Measurements from ENCODE around the gene PDE1C.
"Not testable (repeated sequence)": the region's sequence is repeated elsewhere in the genome, so short reads cannot be mapped to it uniquely, and the experiment has no call there.

Gene PDE1C

GRCh38 chr7:31852462-31852861 lies 217.7 kb downstream of the PDE1C start:
- DNase-seq (ENCODE audit: low read depth), result no peak
- TF ChIP-seq CTCF (IDR thresholded peaks at IDR 0.05; ENCODE audit: insufficient read depth, low read depth, low read length, missing control alignments), result no peak
- no peak overlapping the region for H3K4me3 ChIP-seq (ENCODE audit: low read length)

GRCh38 chr7:31851119-31851518 lies 219.1 kb downstream of the PDE1C start:
- DNase-seq (ENCODE audit: low read depth), result no peak

GRCh38 chr7:31850601-31851000 lies 219.6 kb downstream of the PDE1C start:
- no peak overlapping the region for H3K4me3 ChIP-seq (ENCODE audit: low read length)
- no peak for DNase-seq (ENCODE audit: low read depth)

More at GRCh38 chr7:31851119-31851518, 219.1 kb downstream of the PDE1C start:
- TF ChIP-seq CTCF (IDR thresholded peaks at IDR 0.05; ENCODE audit: insufficient read depth, low read depth, low read length, missing control alignments), result no peak
- no peak overlapping the region for H3K4me3 ChIP-seq (ENCODE audit: low read length)

GRCh38 chr7:31850066-31850465 lies 220.1 kb downstream of the PDE1C start:
- no peak overlapping the region for H3K4me3 ChIP-seq (ENCODE audit: low read length)
- no peak for DNase-seq (ENCODE audit: low read depth)
- no peak for TF ChIP-seq CTCF (IDR thresholded peaks at IDR 0.05; ENCODE audit: insufficient read depth, low read depth, low read length, missing control alignments)

More at GRCh38 chr7:31850601-31851000, 219.6 kb downstream of the PDE1C start:
- TF ChIP-seq CTCF (IDR thresholded peaks at IDR 0.05; ENCODE audit: insufficient read depth, low read depth, low read length, missing control alignments), result no peak

GRCh38 chr7:31835471-31835870 lies 234.7 kb downstream of the PDE1C start:
- DNase-seq (ENCODE audit: low read depth), result no peak
- no peak for TF ChIP-seq CTCF (IDR thresholded peaks at IDR 0.05; ENCODE audit: insufficient read depth, low read depth, low read length, missing control alignments)
- H3K4me3 ChIP-seq (ENCODE audit: low read length), result no peak overlapping the region

- DNase-seq (ENCODE audit: low read depth); H3K4me3 ChIP-seq (ENCODE audit: low read length): not testable (repeated sequence)
Measured at GRCh38 chr7:31833625-31834024, 236.6 kb downstream of the PDE1C start.

- no peak for DNase-seq (ENCODE audit: low read depth)
- H3K4me3 ChIP-seq (ENCODE audit: low read length), result no peak overlapping the region
- no peak for TF ChIP-seq CTCF (IDR thresholded peaks at IDR 0.05; ENCODE audit: insufficient read depth, low read depth, low read length, missing control alignments)
Measured at GRCh38 chr7:31828520-31828919, 241.7 kb downstream of the PDE1C start.
